Amniotic epithelial cell (primary cell): ENCODE data around the gene STOX2.

ENCODE experiments used
- DNase-seq: peaks from one replicate; pipeline ENCODE4 v3.0.0-alpha.2; 2010; ENCODE audit warnings: low read depth

Gene STOX2, protein sequence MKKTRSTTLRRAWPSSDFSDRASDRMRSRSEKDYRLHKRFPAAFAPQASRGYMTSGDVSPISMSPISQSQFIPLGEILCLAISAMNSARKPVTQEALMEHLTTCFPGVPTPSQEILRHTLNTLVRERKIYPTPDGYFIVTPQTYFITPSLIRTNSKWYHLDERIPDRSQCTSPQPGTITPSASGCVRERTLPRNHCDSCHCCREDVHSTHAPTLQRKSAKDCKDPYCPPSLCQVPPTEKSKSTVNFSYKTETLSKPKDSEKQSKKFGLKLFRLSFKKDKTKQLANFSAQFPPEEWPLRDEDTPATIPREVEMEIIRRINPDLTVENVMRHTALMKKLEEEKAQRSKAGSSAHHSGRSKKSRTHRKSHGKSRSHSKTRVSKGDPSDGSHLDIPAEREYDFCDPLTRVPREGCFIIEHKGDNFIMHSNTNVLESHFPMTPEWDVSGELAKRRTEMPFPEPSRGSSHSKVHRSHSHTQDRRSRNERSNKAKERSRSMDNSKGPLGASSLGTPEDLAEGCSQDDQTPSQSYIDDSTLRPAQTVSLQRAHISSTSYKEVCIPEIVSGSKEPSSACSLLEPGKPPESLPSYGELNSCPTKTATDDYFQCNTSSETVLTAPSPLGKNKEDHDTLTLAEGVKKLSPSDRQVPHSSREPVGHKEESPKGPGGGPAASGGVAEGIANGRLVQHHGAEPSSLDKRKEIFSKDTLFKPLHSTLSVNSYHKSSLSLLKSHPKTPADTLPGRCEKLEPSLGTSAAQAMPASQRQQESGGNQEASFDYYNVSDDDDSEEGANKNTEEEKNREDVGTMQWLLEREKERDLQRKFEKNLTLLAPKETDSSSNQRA (N-terminal part only)

DNA sequence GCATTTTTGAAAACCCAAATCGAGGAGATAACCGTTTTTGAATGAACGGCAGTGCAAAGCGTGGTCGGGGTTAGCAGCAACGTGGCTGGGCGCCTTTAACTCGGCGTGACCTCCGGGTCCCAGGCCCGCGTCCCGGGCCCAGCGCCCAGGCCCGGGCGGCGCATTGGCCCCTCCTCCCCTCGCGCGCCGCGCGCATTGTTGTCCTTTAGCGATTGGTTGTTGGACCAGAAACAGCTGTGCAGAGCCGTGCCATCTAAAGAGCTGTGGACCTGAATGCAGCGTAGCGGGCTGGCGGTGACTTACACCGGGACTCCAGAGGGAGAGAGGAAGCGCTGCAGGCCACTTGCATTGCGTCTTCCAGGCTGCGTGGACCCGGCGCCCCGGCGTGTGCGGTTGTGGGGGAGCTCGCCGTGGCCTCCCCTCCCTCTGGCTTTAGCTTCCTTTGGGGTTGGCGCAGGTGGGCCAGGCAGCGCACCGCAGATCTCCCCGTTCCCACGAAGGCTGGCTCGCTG is at the start of gene STOX2:
Gene STOX2 (plus strand): TSS at position 227 of the 512 bp plus-strand sequence. CDS start 1,484 bp downstream, outside the sequence.
- DNase-seq: peak; percentile 15

DNA sequence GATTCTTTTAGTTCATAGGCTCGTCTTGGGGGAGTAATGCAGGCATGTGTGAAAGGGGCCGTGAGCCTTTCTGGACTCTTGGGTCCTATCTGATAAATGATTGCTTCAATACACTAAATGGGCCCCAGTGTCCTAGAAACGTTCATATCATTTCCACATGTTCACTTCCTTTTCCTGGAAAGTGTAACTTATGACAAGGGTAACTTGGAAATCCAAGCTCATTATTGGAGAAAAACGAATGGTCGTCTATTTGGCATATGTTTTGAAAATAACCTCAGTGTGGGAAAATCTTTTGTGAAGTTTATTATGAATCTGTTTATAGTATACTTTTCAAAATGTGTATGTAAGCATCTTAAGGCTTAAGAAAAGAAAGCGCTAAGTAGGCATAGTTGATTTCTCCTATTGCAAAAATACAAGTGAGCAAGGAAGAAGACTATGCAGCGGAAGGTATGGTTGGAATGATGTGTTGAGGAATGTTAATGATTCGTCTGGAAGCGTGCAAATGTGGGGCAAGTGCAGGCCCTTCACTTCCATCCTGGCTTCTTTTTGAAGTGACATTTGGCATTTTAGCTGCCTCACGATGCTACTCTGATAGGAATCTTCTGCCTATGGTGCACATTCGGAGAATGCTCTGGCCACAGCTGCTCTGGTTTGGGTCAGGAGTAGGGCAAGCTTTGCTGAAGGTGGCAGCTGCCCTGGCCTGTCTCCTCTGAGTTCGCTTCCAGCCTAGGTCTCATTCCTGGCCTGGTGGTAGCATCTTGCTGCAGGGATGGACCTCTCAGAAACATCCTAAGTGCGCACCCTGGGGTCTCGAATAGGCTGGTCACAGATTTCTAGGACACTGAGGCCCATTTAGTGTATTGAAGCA is 49.5 kb upstream of the STOX2 start:
- DNase-seq: no peak

- no peak for DNase-seq
Observed at GRCh38 chr4:183857040-183857439, 48.1 kb upstream of the STOX2 start.

GRCh38 chr4:183858011-183858615 is 47.0 kb upstream of the STOX2 start:
- DNase-seq: no peak

DNA sequence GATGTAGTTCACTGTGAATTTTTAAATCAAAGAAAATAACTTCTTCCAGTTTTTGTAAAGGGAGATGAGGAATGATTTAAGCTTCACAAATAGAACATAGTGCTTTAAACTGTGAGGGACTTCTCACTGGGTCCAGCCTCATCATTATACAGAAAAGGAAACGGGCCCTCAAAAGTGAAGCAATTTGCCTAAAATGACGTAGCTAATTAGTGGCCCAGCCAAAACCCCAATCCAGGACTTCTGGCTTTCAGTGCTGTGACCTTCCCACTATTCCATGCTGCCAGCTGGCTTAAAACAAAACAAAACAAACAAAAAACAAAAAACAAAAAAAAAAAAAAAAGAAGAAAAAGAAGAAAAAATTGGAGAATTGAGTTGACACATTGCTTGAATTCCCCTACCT is 45.0 kb upstream of the STOX2 start:
- DNase-seq: no peak

GRCh38 chr4:183860731-183861130 is 44.4 kb upstream of the STOX2 start:
- no peak for DNase-seq

- DNase-seq: no peak
Observed at GRCh38 chr4:183861426-183861825, 43.7 kb upstream of the STOX2 start.

DNA sequence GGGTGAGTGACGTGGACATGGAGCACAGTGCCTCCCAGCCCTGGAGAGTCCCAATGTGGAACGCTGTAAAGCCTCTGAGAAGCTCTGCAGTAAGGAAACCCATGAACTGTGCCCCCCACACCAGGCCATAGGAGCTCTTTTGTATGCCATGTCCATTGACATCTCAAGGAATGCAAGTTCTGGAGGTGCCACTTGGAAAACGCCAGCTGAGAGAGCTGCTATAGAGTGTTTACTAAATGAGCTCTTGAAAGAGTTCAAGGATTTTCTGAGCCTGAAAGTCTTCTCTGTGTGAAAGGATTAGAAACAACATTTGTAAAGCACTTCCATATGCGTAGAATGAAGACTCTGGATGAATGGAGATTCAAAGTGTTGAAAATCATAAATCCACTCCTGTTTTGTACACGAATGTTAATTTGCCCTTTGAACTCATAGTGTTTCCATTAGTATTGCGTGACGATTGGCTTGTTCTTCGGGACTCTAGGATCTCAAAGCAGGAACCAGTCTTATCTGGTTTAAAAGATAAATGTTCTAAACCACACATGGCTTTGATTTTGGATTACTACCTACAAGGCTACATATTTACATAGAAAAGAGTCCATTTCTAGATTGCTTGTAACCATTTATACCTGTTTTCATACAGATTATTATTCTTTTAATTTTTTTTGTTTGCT is 41.8 kb upstream of the STOX2 start:
- DNase-seq: no peak

GRCh38 chr4:183867247-183867646 is 37.9 kb upstream of the STOX2 start:
- DNase-seq: no peak

DNA sequence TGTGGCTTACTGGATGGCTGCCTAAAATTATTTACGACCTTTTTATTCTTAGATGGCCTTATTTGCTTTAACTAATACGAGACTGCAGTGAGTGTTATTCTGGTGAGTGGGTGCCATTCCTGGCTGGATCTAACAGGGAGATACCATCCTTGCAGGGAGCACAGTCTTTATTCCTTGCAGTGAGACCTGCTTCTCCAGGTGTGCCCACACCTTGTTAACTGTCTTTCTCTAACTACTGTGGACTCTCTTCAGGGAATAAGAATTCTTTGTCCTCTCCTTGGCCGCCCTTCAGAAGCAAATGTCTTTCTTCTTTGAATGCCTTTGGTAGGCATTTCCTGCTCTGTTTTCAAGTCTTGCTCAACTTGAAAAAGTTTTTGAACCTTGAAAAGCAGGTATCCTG is 34.1 kb upstream of the STOX2 start:
- no peak for DNase-seq

GRCh38 chr4:183871581-183871980 is 33.5 kb upstream of the STOX2 start:
- DNase-seq: no peak

- peak; percentile 24 for DNase-seq
Observed at GRCh38 chr4:183872531-183872930, 32.6 kb upstream of the STOX2 start.

GRCh38 chr4:183873409-183874185 is 31.5 kb upstream of the STOX2 start:
- DNase-seq: peak; percentile 4

DNA sequence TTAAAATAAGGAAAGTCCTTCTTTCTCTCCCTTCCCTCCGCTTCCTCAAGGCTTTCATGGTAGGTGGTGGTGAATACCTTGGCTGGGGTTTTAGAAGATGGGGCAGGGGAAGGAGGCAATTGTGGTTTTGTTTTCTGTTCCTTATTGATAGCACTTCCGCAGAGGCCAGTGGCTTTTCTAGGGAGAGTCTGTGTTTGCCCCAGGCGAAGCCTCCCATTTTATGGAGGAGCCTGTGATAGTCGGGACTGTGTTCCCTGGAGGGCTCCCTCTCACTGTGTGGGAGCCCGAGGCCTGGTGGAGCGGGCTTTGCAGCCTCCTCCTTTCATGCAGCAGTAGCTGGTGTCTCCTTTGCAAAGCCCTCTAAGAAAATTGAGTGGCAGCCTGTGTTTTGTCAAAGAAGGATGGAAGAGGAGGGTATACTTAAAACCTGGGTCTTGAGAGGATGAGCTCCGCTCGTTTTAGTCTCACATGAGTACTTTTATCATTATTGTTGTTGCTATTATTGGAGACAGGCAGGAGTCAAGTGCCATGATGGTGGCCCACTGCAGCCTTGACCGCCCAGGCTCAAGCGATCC is 29.8 kb upstream of the STOX2 start:
- DNase-seq: no peak

- DNase-seq: peak; percentile 90
Observed at GRCh38 chr4:183876268-183876934, 28.7 kb upstream of the STOX2 start.

GRCh38 chr4:183878251-183878970 is 26.7 kb upstream of the STOX2 start:
- no peak for DNase-seq

- DNase-seq: no peak
Observed at GRCh38 chr4:183885205-183885720, 19.8 kb upstream of the STOX2 start.

GRCh38 chr4:183887351-183887750 is 17.8 kb upstream of the STOX2 start:
- no peak for DNase-seq
